ENCODE results near the gene SSBP4.

SSBP4 gene

GRCh38 chr19:18389726-18390064 lies 29.5 kb upstream of the SSBP4 start:
- no peak for DNase-seq (ENCODE audit: extremely low spot score)
- TF ChIP-seq FOXK2 (IDR thresholded peaks at IDR 0.05), result no peak
- TF ChIP-seq ZNF384 (IDR thresholded peaks at IDR 0.05), result no peak
- TF ChIP-seq LEF1 (IDR thresholded peaks at IDR 0.05; ENCODE audit: borderline replicate concordance), result no peak
- no peak for TF ChIP-seq FOXA1 (IDR thresholded peaks at IDR 0.05)
- no peak for TF ChIP-seq FOXM1 (IDR thresholded peaks at IDR 0.05; ENCODE audit: borderline replicate concordance)
- TF ChIP-seq BHLHE40 (IDR thresholded peaks at IDR 0.05; ENCODE audit: borderline replicate concordance), result no peak
- TF ChIP-seq ELF4 (IDR thresholded peaks at IDR 0.05), result no peak
- TF ChIP-seq NFRKB (IDR thresholded peaks at IDR 0.05), result no peak
- TF ChIP-seq L3MBTL2 (conservative IDR thresholded peaks at IDR 0.05), result no peak
- TF ChIP-seq SUZ12 (IDR thresholded peaks at IDR 0.05), result no peak
- no peak for TF ChIP-seq ARNT (IDR thresholded peaks at IDR 0.05)
- no peak for TF ChIP-seq PKNOX1 (IDR thresholded peaks at IDR 0.05)
- no peak for TF ChIP-seq HDGF (IDR thresholded peaks at IDR 0.05; ENCODE audit: borderline replicate concordance)
- TF ChIP-seq TARDBP (IDR thresholded peaks at IDR 0.05), result no peak
- TF ChIP-seq CTBP1 (IDR thresholded peaks at IDR 0.05; ENCODE audit: borderline replicate concordance), result no peak
- no peak for TF ChIP-seq SP1 (IDR thresholded peaks at IDR 0.05)
- CTCF ChIA-PET, result interaction anchor here (0.8 to 2.4 kb wide), 5 partner anchors 8 to 30 kb away, joined by 3 to 10 read pairs (median 8); partner anchors contain the start of genes LRRC25 and SSBP4
- POLR2A ChIA-PET, result no interaction called here

GRCh38 chr19:18390065-18390907 lies 28.9 kb upstream of the SSBP4 start:
- no peak for TF ChIP-seq ZNF384 (IDR thresholded peaks at IDR 0.05)
- no peak for TF ChIP-seq CTBP1 (IDR thresholded peaks at IDR 0.05; ENCODE audit: borderline replicate concordance)
- no peak for DNase-seq (ENCODE audit: extremely low spot score)
- CTCF ChIA-PET, result interaction anchor here (1.3 to 2.4 kb wide), 2 partner anchors 10 to 29 kb away, joined by 3 to 8 read pairs; partner anchors contain the start of gene SSBP4
- POLR2A ChIA-PET, result interaction anchor here (1.1 kb wide), 1 partner anchor 16 kb away, joined by 4 read pairs; no protein-coding TSS in a partner anchor

- DNase-seq (ENCODE audit: extremely low spot score), result no peak
- CTCF ChIA-PET, result interaction anchor here (0.6 kb wide), 1 partner anchor 37 kb away, joined by 3 read pairs; no protein-coding TSS in a partner anchor
- POLR2A ChIA-PET, result interaction anchor here (0.7 kb wide), 1 partner anchor 110 kb away, joined by 3 read pairs; the partner anchor contains the start of gene JUND
- TF ChIP-seq ZNF384 (IDR thresholded peaks at IDR 0.05) (no peak), BHLHE40 (IDR thresholded peaks at IDR 0.05; ENCODE audit: borderline replicate concordance) (no peak), FOXK2 (IDR thresholded peaks at IDR 0.05) (no peak), PKNOX1 (IDR thresholded peaks at IDR 0.05) (no peak), SUZ12 (IDR thresholded peaks at IDR 0.05) (no peak), TARDBP (IDR thresholded peaks at IDR 0.05) (no peak), ARNT (IDR thresholded peaks at IDR 0.05) (no peak), FOXM1 (IDR thresholded peaks at IDR 0.05; ENCODE audit: borderline replicate concordance) (no peak), FOXA1 (IDR thresholded peaks at IDR 0.05) (no peak)
These were observed 27.6 kb upstream of the SSBP4 start for GRCh38 chr19:18391509-18392075.

GRCh38 chr19:18392417-18392816 lies 26.8 kb upstream of the SSBP4 start:
- POLR2A ChIA-PET, result interaction anchor here (0.9 kb wide), 1 partner anchor 111 kb away, joined by 3 read pairs; the partner anchor contains the start of gene JUND
- no peak for TF ChIP-seq SUZ12 (IDR thresholded peaks at IDR 0.05)
- no peak for TF ChIP-seq NFRKB (IDR thresholded peaks at IDR 0.05)
- TF ChIP-seq SP1 (IDR thresholded peaks at IDR 0.05), result no peak
- no peak for TF ChIP-seq CTBP1 (IDR thresholded peaks at IDR 0.05; ENCODE audit: borderline replicate concordance)
- no peak for TF ChIP-seq ZNF384 (IDR thresholded peaks at IDR 0.05)
- no peak for TF ChIP-seq LEF1 (IDR thresholded peaks at IDR 0.05; ENCODE audit: borderline replicate concordance)
- TF ChIP-seq ARNT (IDR thresholded peaks at IDR 0.05), result no peak
- TF ChIP-seq TARDBP (IDR thresholded peaks at IDR 0.05), result no peak
- TF ChIP-seq HDGF (IDR thresholded peaks at IDR 0.05; ENCODE audit: borderline replicate concordance), result no peak
- no peak for TF ChIP-seq PKNOX1 (IDR thresholded peaks at IDR 0.05)
- TF ChIP-seq BHLHE40 (IDR thresholded peaks at IDR 0.05; ENCODE audit: borderline replicate concordance), result no peak
- TF ChIP-seq FOXK2 (IDR thresholded peaks at IDR 0.05), result no peak
- TF ChIP-seq ELF4 (IDR thresholded peaks at IDR 0.05), result no peak
- TF ChIP-seq FOXM1 (IDR thresholded peaks at IDR 0.05; ENCODE audit: borderline replicate concordance), result no peak
- no peak for TF ChIP-seq L3MBTL2 (conservative IDR thresholded peaks at IDR 0.05)
- no peak for TF ChIP-seq FOXA1 (IDR thresholded peaks at IDR 0.05)
- DNase-seq (ENCODE audit: extremely low spot score), result no peak
- CTCF ChIA-PET, result no interaction called here

- DNase-seq (ENCODE audit: extremely low spot score), result no peak
- ChIA-PET CTCF (interaction anchor here (0.6 to 1.0 kb wide), 2 partner anchors 71 to 120 kb away, joined by 3 read pairs; no protein-coding TSS in a partner anchor), POLR2A (interaction anchor here (0.9 kb wide), 1 partner anchor 111 kb away, joined by 3 read pairs; the partner anchor contains the start of gene JUND)
- TF ChIP-seq LEF1 (IDR thresholded peaks at IDR 0.05; ENCODE audit: borderline replicate concordance) (no peak), FOXA1 (IDR thresholded peaks at IDR 0.05) (no peak), ARNT (IDR thresholded peaks at IDR 0.05) (no peak), SP1 (IDR thresholded peaks at IDR 0.05) (no peak), CTBP1 (IDR thresholded peaks at IDR 0.05; ENCODE audit: borderline replicate concordance) (no peak)
These were observed 26.3 kb upstream of the SSBP4 start for GRCh38 chr19:18392926-18393325.

- ChIA-PET POLR2A (no interaction called here), CTCF (interaction anchor here (1.0 kb wide), 1 partner anchor 70 kb away, joined by 3 read pairs; no protein-coding TSS in a partner anchor)
- TF ChIP-seq SP1 (IDR thresholded peaks at IDR 0.05), result no peak
- no peak for TF ChIP-seq ZNF384 (IDR thresholded peaks at IDR 0.05)
- TF ChIP-seq L3MBTL2 (conservative IDR thresholded peaks at IDR 0.05), result no peak
- TF ChIP-seq FOXK2 (IDR thresholded peaks at IDR 0.05), result no peak
- TF ChIP-seq BHLHE40 (IDR thresholded peaks at IDR 0.05; ENCODE audit: borderline replicate concordance), result no peak
- TF ChIP-seq ARNT (IDR thresholded peaks at IDR 0.05), result no peak
- no peak for TF ChIP-seq TARDBP (IDR thresholded peaks at IDR 0.05)
- TF ChIP-seq ELF4 (IDR thresholded peaks at IDR 0.05), result no peak
- TF ChIP-seq HDGF (IDR thresholded peaks at IDR 0.05; ENCODE audit: borderline replicate concordance), result no peak
- TF ChIP-seq LEF1 (IDR thresholded peaks at IDR 0.05; ENCODE audit: borderline replicate concordance), result no peak
- no peak for TF ChIP-seq NFRKB (IDR thresholded peaks at IDR 0.05)
- no peak for TF ChIP-seq PKNOX1 (IDR thresholded peaks at IDR 0.05)
- no peak for TF ChIP-seq SUZ12 (IDR thresholded peaks at IDR 0.05)
- no peak for TF ChIP-seq FOXM1 (IDR thresholded peaks at IDR 0.05; ENCODE audit: borderline replicate concordance)
- TF ChIP-seq FOXA1 (IDR thresholded peaks at IDR 0.05), result no peak
- no peak for TF ChIP-seq CTBP1 (IDR thresholded peaks at IDR 0.05; ENCODE audit: borderline replicate concordance)
- no peak for DNase-seq (ENCODE audit: extremely low spot score)
These were observed 25.4 kb upstream of the SSBP4 start for GRCh38 chr19:18393836-18394235.

All from HEK293T (cell line).